Measurements from ENCODE around the gene HOXB13. TPM values are rescaled to one million over a fixed set of nuclear protein-coding genes. Genes with fewer than 3 reads are reported as not detected.

HOXB13 gene
- total RNA-seq, 2 experiments from 2014 or later: not detected

GRCh38 chr17:48704361-48705248 lies 23.9 kb downstream of the HOXB13 start:
- H3K27ac Mint-ChIP-seq: no peak overlapping the region
- no peak for DNase-seq
- H3K27me3 Mint-ChIP-seq: peaks cover 58% of the 10 kb centered on the region
- H3K4me3 Mint-ChIP-seq: no peak overlapping the region
- ChIA-PET CTCF (interaction anchor here (1.2 kb wide), 1 partner anchor 26 kb away, joined by 3 read pairs; no protein-coding TSS in a partner anchor), POLR2A (no interaction called here)
- H3K9me3 Mint-ChIP-seq: no peaks in the 10 kb centered on the region
- H3K4me1 Mint-ChIP-seq: no peaks in the 10 kb centered on the region
- no peaks in the 10 kb centered on the region for H3K36me3 Mint-ChIP-seq (ENCODE audit: low read depth)

- peaks cover 49% of the 10 kb centered on the region for H3K27me3 Mint-ChIP-seq
- H3K27ac Mint-ChIP-seq: no peak overlapping the region
- no peak for DNase-seq
- H3K4me3 Mint-ChIP-seq: no peak overlapping the region
- H3K4me1 Mint-ChIP-seq: no peaks in the 10 kb centered on the region
- CTCF ChIA-PET: interaction anchor here (2.3 kb wide), 1 partner anchor 24 kb away, joined by 10 read pairs; no protein-coding TSS in a partner anchor
- H3K36me3 Mint-ChIP-seq (ENCODE audit: low read depth): no peaks in the 10 kb centered on the region
- no peaks in the 10 kb centered on the region for H3K9me3 Mint-ChIP-seq
- POLR2A ChIA-PET: no interaction called here
Observed at GRCh38 chr17:48701864-48702532, 26.6 kb downstream of the HOXB13 start.

GRCh38 chr17:48693178-48693577 lies 35.4 kb downstream of the HOXB13 start:
- no peaks in the 10 kb centered on the region for H3K36me3 Mint-ChIP-seq (ENCODE audit: low read depth)
- H3K4me3 Mint-ChIP-seq: no peak overlapping the region
- peaks cover 47% of the 10 kb centered on the region for H3K27me3 Mint-ChIP-seq
- no peaks in the 10 kb centered on the region for H3K4me1 Mint-ChIP-seq
- no peak for DNase-seq
- ChIA-PET CTCF (interaction anchor here (0.6 to 1.6 kb wide), 3 partner anchors 15 to 336 kb away, joined by 3 to 6 read pairs (median 3); no protein-coding TSS in a partner anchor), POLR2A (no interaction called here)
- no peaks in the 10 kb centered on the region for H3K9me3 Mint-ChIP-seq
- no peak overlapping the region for H3K27ac Mint-ChIP-seq

GRCh38 chr17:48692049-48692448 lies 36.5 kb downstream of the HOXB13 start:
- H3K4me3 Mint-ChIP-seq: no peak overlapping the region
- POLR2A ChIA-PET: no interaction called here
- CTCF ChIA-PET: interaction anchor here (1.6 kb wide), 1 partner anchor 13 kb away, joined by 6 read pairs; no protein-coding TSS in a partner anchor
- no peaks in the 10 kb centered on the region for H3K9me3 Mint-ChIP-seq
- no peak overlapping the region for H3K27ac Mint-ChIP-seq
- no peaks in the 10 kb centered on the region for H3K4me1 Mint-ChIP-seq
- no peak for DNase-seq
- no peaks in the 10 kb centered on the region for H3K36me3 Mint-ChIP-seq (ENCODE audit: low read depth)
- H3K27me3 Mint-ChIP-seq: peaks cover 41% of the 10 kb centered on the region

- Mint-ChIP-seq H3K36me3 (ENCODE audit: low read depth) (no peaks in the 10 kb centered on the region), H3K27ac (no peak overlapping the region)
- CTCF ChIA-PET: interaction anchor here (4.5 kb wide), 1 partner anchor 12 kb away, joined by 24 read pairs; no protein-coding TSS in a partner anchor
Observed at GRCh38 chr17:48690655-48691054, 37.9 kb downstream of the HOXB13 start.

GRCh38 chr17:48681609-48682008 lies 46.9 kb downstream of the HOXB13 start:
- Mint-ChIP-seq H3K4me1 (no peaks in the 10 kb centered on the region), H3K4me3 (no peak overlapping the region), H3K36me3 (ENCODE audit: low read depth) (no peaks in the 10 kb centered on the region), H3K9me3 (no peaks in the 10 kb centered on the region), H3K27me3 (peaks cover 38% of the 10 kb centered on the region), H3K27ac (no peak overlapping the region)
- DNase-seq: no peak
- POLR2A ChIA-PET: no interaction called here
- CTCF ChIA-PET: interaction anchor here (1.0 to 4.7 kb wide), 2 partner anchors 197 to 203 kb away, joined by 4 to 46 read pairs; no protein-coding TSS in a partner anchor

More at GRCh38 chr17:48690655-48691054, 37.9 kb downstream of the HOXB13 start:
- no peaks in the 10 kb centered on the region for H3K4me1 Mint-ChIP-seq
- no peak for DNase-seq
- peaks cover 31% of the 10 kb centered on the region for H3K27me3 Mint-ChIP-seq
- H3K9me3 Mint-ChIP-seq: no peaks in the 10 kb centered on the region
- no peak overlapping the region for H3K4me3 Mint-ChIP-seq
- POLR2A ChIA-PET: no interaction called here

- H3K36me3 Mint-ChIP-seq (ENCODE audit: low read depth): no peaks in the 10 kb centered on the region
- no peak for DNase-seq
- H3K27me3 Mint-ChIP-seq: peaks cover 54% of the 10 kb centered on the region
- POLR2A ChIA-PET: interaction anchor here (1.2 kb wide), 1 partner anchor 199 kb away, joined by 5 read pairs; no protein-coding TSS in a partner anchor
- no peaks in the 10 kb centered on the region for H3K9me3 Mint-ChIP-seq
- no peak overlapping the region for H3K4me3 Mint-ChIP-seq
- no peak overlapping the region for H3K27ac Mint-ChIP-seq
- CTCF ChIA-PET: interaction anchor here (0.5 to 4.7 kb wide), 41 partner anchors 9 to 371 kb away, joined by 3 to 56 read pairs (median 6); partner anchors contain the start of genes ATP5MC1, PRAC2 and TTLL6
- H3K4me1 Mint-ChIP-seq: no peaks in the 10 kb centered on the region
Observed at GRCh38 chr17:48679385-48680096, 49.0 kb downstream of the HOXB13 start.

GRCh38 chr17:48678141-48678971 lies 50.2 kb downstream of the HOXB13 start:
- CTCF ChIA-PET: interaction anchor here (0.6 to 4.7 kb wide), 62 partner anchors 8 to 672 kb away, joined by 3 to 56 read pairs (median 4); partner anchors contain the start of genes ATP5MC1, PRAC2 and TTLL6
- Mint-ChIP-seq H3K27me3 (peaks cover 53% of the 10 kb centered on the region), H3K36me3 (ENCODE audit: low read depth) (no peaks in the 10 kb centered on the region), H3K4me1 (no peaks in the 10 kb centered on the region), H3K9me3 (no peaks in the 10 kb centered on the region), H3K27ac (no peak overlapping the region), H3K4me3 (no peak overlapping the region)
- POLR2A ChIA-PET: interaction anchor here (1.2 kb wide), 1 partner anchor 201 kb away, joined by 5 read pairs; no protein-coding TSS in a partner anchor
- peak; percentile 71 for DNase-seq

GRCh38 chr17:48676963-48677558 lies 51.5 kb downstream of the HOXB13 start:
- Mint-ChIP-seq H3K27me3 (peaks cover 52% of the 10 kb centered on the region), H3K27ac (no peak overlapping the region), H3K4me3 (no peak overlapping the region), H3K4me1 (no peaks in the 10 kb centered on the region), H3K36me3 (ENCODE audit: low read depth) (no peaks in the 10 kb centered on the region), H3K9me3 (no peaks in the 10 kb centered on the region)
- ChIA-PET CTCF (interaction anchor here (0.7 to 1.1 kb wide), 3 partner anchors 11 to 356 kb away, joined by 3 read pairs; no protein-coding TSS in a partner anchor), POLR2A (no interaction called here)
- no peak for DNase-seq

All from activated CD4-positive, alpha-beta memory T cell treated with anti-CD3 and anti-CD28 coated beads, Interleukin-2, amount 10 ng/mL, durations not matched to agents 7 days and 5 days (primary cell).